HEK293T (cell line): ENCODE measurements around the gene ZNF768.

Experiments
- CTCF ChIA-PET: fragments of 350-600 bp; formaldehyde crosslinking; extraction: SDS; loops from one replicate; lab custom pipeline; 2021; ENCODE audit warnings: antibody characterized with exemption, inconsistent platforms; lab: Yijun Ruan, JAX
- POLR2A ChIA-PET: fragments of 350-600 bp; formaldehyde crosslinking; extraction: SDS; loops from one replicate; lab custom pipeline; 2020; ENCODE audit warnings: antibody characterized with exemption, inconsistent platforms; lab: Yijun Ruan, JAX
- DNase-seq: peaks from one replicate; pipeline ENCODE4 v3.0.0; 2012; ENCODE audit warnings: mixed read lengths; ENCODE audit errors: extremely low spot score
- ARNT ChIP-seq: fragments of 450-650 bp; IDR thresholded peaks from 2 replicates; pipeline ENCODE4 v1.6.1; 2017; ENCODE audit warnings: mild to moderate bottlenecking
- BHLHE40 ChIP-seq: fragments of 450-650 bp; IDR thresholded peaks from 2 replicates; pipeline ENCODE4 v1.6.1; 2016; ENCODE audit warnings: mild to moderate bottlenecking, moderate library complexity, borderline replicate concordance
- CTBP1 ChIP-seq: fragments of 450-650 bp; IDR thresholded peaks from 2 replicates; pipeline ENCODE4 v1.6.1; 2016; ENCODE audit warnings: borderline replicate concordance
- ELF4 ChIP-seq: fragments of 450-650 bp; IDR thresholded peaks from 2 replicates; pipeline ENCODE4 v1.6.1; 2017; ENCODE audit warnings: antibody characterized with exemption
- FOXA1 ChIP-seq: fragments of 450-650 bp; IDR thresholded peaks from 2 replicates; pipeline ENCODE4 v1.6.1; 2016; ENCODE audit warnings: mild to moderate bottlenecking
- FOXK2 ChIP-seq: fragments of 450-650 bp; IDR thresholded peaks from 2 replicates; pipeline ENCODE4 v1.6.1; 2016; ENCODE audit warnings: mild to moderate bottlenecking
- FOXM1 ChIP-seq: fragments of 450-650 bp; IDR thresholded peaks from 2 replicates; pipeline ENCODE4 v1.6.1; 2017; ENCODE audit warnings: mild to moderate bottlenecking, borderline replicate concordance
- HDGF ChIP-seq: fragments of 450-650 bp; IDR thresholded peaks from 2 replicates; pipeline ENCODE4 v1.6.1; 2017; ENCODE audit warnings: antibody characterized with exemption, borderline replicate concordance
- L3MBTL2 ChIP-seq: fragments of 450-650 bp; conservative IDR thresholded peaks from 2 replicates; pipeline ENCODE4 v1.6.1; 2016; ENCODE audit warnings: mild to moderate bottlenecking
- LEF1 ChIP-seq: fragments of 450-650 bp; IDR thresholded peaks from 2 replicates; pipeline ENCODE4 v1.6.1; 2017; ENCODE audit warnings: mild to moderate bottlenecking, borderline replicate concordance
- NFRKB ChIP-seq: fragments of 450-650 bp; IDR thresholded peaks from 2 replicates; pipeline ENCODE4 v1.6.1; 2016; ENCODE audit warnings: mild to moderate bottlenecking, moderate library complexity
- SP1 ChIP-seq: fragments of 450-650 bp; IDR thresholded peaks from 2 replicates; pipeline ENCODE4 v1.6.1; 2017
- SUZ12 ChIP-seq: fragments of 450-650 bp; IDR thresholded peaks from 2 replicates; pipeline ENCODE4 v1.6.1; 2016; ENCODE audit warnings: mild to moderate bottlenecking
- TARDBP ChIP-seq: fragments of 450-650 bp; IDR thresholded peaks from 2 replicates; pipeline ENCODE4 v1.6.1; 2016
- ZNF384 ChIP-seq: fragments of 450-650 bp; IDR thresholded peaks from 2 replicates; pipeline ENCODE4 v1.6.1; 2016
- TF ChIP-seq, protein P1 (sequence below): fragments of 450-650 bp; IDR thresholded peaks from 2 replicates; pipeline ENCODE4 v1.6.1; 2016

ZNF768 gene

DNA sequence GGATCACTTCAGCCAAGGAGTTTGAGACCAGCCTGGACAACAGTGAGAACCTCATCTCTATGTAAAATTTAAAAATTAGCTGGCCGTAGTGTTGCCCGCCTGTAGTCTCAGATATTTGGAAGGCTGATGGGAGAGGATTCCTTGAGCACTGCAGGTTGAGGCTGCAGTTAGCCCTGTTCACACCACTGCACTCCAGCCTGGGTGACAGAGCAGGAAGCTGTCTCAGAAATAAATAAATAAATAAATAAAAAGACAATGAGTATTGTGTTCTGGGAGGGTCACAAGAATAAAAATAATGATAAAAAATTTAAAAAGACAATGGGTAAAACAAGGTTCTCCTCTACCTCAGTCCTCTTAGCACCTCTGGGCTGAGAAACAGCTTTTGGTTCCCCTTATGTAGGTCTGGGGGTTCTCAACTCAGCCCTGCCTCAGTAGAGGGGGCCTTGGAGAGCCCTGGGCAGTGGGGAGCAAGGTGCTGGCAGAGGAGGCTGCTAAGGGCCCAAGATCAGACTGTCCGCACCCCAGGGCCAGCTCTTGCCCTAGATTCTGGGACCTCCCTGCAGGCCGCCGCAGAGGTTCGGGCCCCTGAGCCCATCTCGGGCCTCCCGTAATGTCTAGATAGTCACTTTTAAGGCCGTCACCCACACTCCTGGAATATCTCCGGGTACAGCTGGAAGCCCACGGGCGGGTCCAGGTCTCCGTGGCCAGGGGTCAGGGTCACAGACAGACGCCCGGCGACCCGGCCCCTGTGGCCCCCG is 28.4 kb upstream of the ZNF768 start:
- TF ChIP-seq FOXM1 (no peak), TARDBP (no peak), ZNF384 (no peak), L3MBTL2 (no peak), ELF4 (no peak), FOXA1 (no peak), LEF1 (no peak), CTBP1 (no peak), BHLHE40 (no peak), FOXK2 (no peak)
- TF ChIP-seq, protein P1, sequence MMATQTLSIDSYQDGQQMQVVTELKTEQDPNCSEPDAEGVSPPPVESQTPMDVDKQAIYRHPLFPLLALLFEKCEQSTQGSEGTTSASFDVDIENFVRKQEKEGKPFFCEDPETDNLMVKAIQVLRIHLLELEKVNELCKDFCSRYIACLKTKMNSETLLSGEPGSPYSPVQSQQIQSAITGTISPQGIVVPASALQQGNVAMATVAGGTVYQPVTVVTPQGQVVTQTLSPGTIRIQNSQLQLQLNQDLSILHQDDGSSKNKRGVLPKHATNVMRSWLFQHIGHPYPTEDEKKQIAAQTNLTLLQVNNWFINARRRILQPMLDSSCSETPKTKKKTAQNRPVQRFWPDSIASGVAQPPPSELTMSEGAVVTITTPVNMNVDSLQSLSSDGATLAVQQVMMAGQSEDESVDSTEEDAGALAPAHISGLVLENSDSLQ = no peak
- ChIA-PET CTCF (interaction anchor here (1.2 kb wide), 1 partner anchor 19 kb away, joined by 5 read pairs; no protein-coding TSS in a partner anchor), POLR2A (interaction anchor here (1.0 to 3.5 kb wide), 5 partner anchors 11 to 54 kb away, joined by 4 to 24 read pairs (median 5); partner anchors contain the start of genes ZNF688 and ZNF747)
- no peak for DNase-seq

DNA sequence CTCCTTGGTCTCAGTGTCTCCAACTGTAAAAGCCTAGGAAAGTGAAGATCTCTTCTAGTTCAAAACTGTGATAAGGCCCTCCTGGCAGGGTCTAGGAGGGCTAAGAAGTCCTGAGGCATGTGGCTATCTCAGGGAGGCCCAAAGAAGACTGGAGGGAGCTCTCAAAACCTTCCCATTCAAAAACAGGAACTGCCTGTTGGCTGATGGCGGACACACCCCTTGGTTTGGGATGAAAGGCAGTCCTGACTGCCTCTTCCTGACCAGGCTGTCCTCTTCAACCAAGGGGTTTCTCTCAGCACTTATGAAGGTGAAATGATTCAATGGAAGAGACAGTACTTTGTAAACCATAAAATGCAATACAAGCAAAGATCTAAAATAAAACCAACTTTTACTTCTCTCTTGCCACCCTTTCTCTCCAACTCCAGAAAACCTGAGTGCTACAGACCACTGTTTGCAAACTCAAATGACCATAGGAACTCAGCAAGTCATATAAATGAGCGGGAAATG is 27.1 kb upstream of the ZNF768 start:
- TF ChIP-seq SP1 = no peak
- ChIA-PET CTCF (no interaction called here), POLR2A (interaction anchor here (3.5 kb wide), 1 partner anchor 18 kb away, joined by 24 read pairs; the partner anchor contains the start of gene ZNF747)
- no peak for DNase-seq

DNA sequence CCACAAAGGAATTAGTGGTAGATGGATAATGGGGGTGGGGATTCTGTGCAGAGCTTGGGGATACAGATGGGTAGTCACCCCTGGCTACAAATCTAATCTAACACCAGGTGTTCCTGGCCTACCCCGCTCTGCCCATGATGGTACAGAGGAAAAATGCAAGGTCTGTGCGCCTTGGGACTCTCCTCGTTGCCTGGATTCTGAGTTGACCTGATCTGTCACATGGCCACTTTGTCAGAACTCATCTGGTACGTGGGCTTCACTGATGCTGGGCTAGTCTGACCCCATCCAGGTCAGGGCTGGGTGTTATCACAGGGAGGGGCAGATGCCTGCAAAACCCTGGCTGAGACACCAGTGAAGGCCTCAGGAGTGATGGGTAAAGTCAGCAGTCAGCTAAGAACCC is 26.6 kb upstream of the ZNF768 start:
- no peak for TF ChIP-seq L3MBTL2
- no peak for TF ChIP-seq LEF1
- TF ChIP-seq ZNF384 = no peak
- no peak for TF ChIP-seq FOXA1
- no peak for TF ChIP-seq FOXK2
- no peak for TF ChIP-seq ELF4
- no peak for TF ChIP-seq SP1
- no peak for TF ChIP-seq FOXM1
- no peak for TF ChIP-seq HDGF
- POLR2A ChIA-PET = interaction anchor here (3.5 kb wide), 1 partner anchor 18 kb away, joined by 24 read pairs; the partner anchor contains the start of gene ZNF747

DNA sequence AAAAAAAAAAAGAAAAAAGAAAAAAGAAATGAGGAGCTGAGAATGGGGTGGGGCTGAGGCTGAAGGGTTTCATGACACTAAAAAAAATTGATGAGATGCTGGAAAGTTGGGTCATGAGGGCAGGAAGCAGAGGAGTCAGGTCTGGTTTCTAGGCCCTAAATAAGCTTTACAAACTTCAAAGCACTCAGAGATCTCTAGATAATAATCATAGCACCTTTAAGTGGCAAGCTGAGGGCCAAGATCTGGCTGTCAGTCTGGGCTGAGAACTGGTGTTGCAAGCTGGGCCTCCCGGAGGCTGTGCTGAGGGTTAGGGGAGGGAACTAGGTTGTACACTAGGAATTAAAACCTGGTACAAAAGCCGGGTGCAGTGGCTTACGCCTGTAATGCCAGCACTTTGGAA is 25.4 kb upstream of the ZNF768 start:
- DNase-seq = no peak
- CTCF ChIA-PET = no interaction called here
- POLR2A ChIA-PET = interaction anchor here (1.1 to 4.0 kb wide), 3 partner anchors 16 to 27 kb away, joined by 4 to 15 read pairs (median 7); partner anchors contain the start of gene ZNF688
- TF ChIP-seq, protein P1 = no peak
- TF ChIP-seq ELF4 = no peak
- TF ChIP-seq FOXK2 = no peak
- no peak for TF ChIP-seq L3MBTL2
- TF ChIP-seq NFRKB = no peak
- TF ChIP-seq LEF1 = no peak
- TF ChIP-seq CTBP1 = no peak

More for the DNA sequence above, 26.6 kb upstream of the ZNF768 start:
- DNase-seq = no peak
- CTCF ChIA-PET = no interaction called here

DNA sequence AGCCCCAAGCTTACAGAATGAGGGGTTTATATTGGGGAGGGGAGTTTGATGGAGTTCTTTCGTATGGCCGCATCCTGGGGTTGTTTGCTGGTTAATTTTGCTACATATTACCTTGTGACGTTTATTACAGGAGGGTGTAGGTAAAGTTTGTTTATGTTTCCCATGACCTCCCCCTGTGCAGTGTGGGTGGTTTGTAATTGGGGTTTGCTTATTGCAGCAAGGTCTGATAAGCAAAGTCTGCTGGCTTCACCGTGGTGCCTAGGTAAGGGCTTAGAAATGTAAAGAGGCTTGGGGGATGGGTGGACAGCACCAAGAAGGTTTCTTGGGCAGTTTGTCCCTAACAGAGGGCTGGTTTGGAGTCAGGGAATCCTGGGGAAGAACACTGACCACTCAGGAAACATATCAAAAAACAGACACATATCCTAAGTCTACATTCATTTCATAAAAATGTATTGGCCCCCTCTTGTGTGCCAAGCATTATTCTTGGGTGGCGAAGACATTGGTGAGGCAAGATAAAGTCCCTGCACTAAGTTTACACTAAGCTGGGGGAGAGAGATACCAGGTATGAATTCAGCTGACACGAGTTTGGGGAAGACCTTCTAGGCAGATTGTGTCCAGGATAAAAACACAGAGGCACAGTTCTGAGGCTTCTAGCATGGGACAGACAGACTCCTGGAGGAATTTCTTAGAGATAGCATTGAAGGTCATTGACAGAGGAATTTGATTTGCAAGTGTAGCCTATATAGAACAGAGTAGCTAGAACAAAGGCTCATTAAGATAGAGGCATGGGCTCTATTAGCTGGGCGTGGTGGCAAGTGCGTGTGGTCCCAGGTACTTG is 22.3 kb upstream of the ZNF768 start:
- CTCF ChIA-PET = interaction anchor here (1.3 to 1.4 kb wide), 3 partner anchors 10 to 119 kb away, joined by 5 to 6 read pairs (median 5); partner anchors contain the start of genes DCTPP1, ZNF747 and ZNF764
- DNase-seq = no peak
- TF ChIP-seq SP1 (no peak), HDGF (no peak), FOXK2 (no peak), NFRKB (no peak), FOXM1 (no peak)
- POLR2A ChIA-PET = interaction anchor here (1.3 to 4.0 kb wide), 5 partner anchors 8 to 457 kb away, joined by 3 to 26 read pairs (median 15); partner anchors contain the start of genes TBX6, ZNF688, ZNF747 and ZNF764

DNA sequence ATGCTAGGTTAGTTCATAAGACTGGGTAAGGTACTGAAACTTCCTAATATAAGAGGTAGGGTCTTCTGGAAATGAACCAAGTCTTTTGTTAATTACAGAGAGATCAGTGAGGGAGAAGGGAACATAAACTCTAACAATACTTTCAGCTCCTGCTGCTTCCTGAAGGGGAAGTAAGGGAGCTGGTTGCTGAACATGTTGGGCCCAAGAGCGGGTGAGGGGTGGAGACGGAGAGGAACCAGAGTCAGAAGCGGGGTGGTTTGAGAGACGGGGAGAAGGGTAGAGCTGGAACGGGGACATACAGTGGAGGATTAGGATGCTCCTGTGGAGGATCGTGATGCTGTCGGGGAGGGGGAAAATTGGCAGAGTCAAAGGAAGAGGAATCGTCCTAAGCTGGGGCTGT is 19.7 kb upstream of the ZNF768 start:
- no peak for DNase-seq
- ChIA-PET CTCF (interaction anchor here (0.8 kb wide), 1 partner anchor 11 kb away, joined by 3 read pairs; no protein-coding TSS in a partner anchor), POLR2A (interaction anchor here (1.0 to 3.9 kb wide), 4 partner anchors 11 to 64 kb away, joined by 3 to 16 read pairs (median 10); partner anchors contain the start of genes ZNF688, ZNF689, ZNF747 and ZNF764)
- no peak for TF ChIP-seq NFRKB
- TF ChIP-seq L3MBTL2 = no peak
- no peak for TF ChIP-seq LEF1
- no peak for TF ChIP-seq FOXA1
- TF ChIP-seq ARNT = no peak
- TF ChIP-seq ELF4 = no peak
- TF ChIP-seq HDGF = no peak
- TF ChIP-seq FOXM1 = no peak
- TF ChIP-seq FOXK2 = no peak
- TF ChIP-seq TARDBP = no peak
- TF ChIP-seq, protein P1 = no peak
- no peak for TF ChIP-seq CTBP1
- no peak for TF ChIP-seq SUZ12
- no peak for TF ChIP-seq BHLHE40
- TF ChIP-seq SP1 = no peak
- TF ChIP-seq ZNF384 = no peak
